ENCODE data around the gene KCNA10.

The KCNA10 gene

GRCh38 chr1:110477967-110478640, 40.9 kb downstream of the KCNA10 start:
- no peak for DNase-seq (ENCODE audit: low read depth in 2 of 2)

- DNase-seq (ENCODE audit: low read depth in 2 of 2), result no peak
Measured at GRCh38 chr1:110477445-110477957, 41.5 kb downstream of the KCNA10 start.

GRCh38 chr1:110477041-110477440, 41.9 kb downstream of the KCNA10 start:
- DNase-seq (ENCODE audit: low read depth in 2 of 2), result no peak

DNA sequence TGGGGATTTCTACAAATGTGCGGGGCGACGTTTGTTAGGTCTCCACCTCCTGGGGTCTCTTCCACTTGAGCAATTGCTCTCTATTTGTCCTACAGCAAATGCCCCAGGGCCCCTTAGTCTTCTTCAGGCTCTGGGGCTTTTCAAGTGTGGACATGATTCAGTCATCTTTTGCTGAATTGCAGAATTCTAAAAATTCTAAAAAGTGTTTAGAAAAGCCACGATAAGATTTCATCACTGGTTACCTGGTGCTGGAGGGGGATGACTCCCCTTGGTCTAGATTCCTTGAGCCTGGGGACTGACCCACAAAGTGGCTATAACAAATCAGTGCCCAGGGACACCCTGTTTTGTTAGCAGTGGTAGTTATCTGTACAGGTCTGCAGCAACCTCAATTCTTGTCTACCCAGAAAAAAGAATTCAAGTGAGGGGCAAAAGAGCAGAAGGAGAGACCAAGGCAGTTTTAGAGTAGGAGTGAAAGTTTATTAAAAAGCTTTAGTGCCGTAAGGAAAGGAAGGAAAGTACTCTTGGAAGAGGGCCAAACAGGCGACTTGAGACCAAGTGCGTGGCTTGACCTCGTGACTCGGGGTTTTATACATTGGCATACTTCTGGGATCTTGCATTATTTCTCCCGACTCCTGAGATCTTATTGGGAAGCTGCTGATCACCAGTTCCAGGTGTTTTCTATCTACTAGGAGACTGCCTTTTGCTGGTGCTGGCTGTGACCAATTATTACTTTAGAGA, 42.8 kb downstream of the KCNA10 start:
- DNase-seq (ENCODE audit: low read depth in 2 of 2), result no peak

DNA sequence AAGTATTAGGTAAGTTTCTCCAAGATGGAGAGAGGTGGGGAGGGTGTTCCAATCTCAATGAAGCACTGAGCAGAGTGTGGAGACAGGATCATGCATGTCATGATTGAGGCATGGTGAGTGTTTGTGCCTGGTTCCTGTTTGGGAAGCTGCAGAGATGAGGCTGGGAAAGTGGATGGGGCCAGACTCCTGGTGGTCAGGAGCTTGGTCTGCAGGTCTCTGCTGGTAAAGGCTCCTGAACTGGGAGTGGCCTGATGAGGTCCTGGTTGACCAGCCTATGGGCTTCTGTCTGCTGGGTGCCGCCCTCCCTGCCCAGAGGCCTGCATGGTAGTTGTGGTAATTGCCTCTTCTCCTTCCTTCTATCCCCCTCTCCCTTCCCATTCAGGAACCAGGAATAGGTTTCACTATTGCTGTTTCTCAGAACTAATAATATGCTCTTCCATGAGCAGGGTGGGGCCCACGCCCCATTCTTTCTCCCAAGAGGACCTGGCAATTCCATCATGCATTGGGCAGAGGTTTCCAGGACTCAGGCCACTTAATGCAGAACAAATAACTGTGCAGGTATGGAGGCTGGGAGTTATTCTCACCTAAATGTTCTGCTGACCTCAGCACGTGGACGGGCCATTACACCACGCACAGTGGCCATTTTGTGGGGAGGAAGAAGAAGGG, 43.5 kb downstream of the KCNA10 start:
- no peak for DNase-seq (ENCODE audit: low read depth in 2 of 2)

DNA sequence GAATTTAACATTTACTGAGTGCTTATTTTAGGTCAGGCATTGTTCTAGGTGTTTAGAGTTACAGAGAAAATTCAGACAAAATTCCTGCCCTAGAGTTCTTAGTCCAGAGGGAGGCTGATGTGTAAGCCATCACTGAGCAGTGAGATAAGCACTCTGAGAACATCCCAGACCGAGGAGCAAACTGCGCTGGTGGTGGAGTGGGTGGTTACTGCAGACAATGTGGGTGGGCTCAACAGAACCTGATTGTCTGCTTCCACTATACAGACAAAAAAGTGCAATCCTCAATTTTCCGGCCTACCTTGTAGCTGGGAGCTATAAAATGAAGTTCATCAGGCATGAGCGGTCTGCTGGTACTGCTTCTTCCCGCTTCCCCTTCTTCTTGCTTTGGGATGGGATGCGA, 44.5 kb downstream of the KCNA10 start:
- DNase-seq (ENCODE audit: low read depth in 2 of 2), result no peak

DNA sequence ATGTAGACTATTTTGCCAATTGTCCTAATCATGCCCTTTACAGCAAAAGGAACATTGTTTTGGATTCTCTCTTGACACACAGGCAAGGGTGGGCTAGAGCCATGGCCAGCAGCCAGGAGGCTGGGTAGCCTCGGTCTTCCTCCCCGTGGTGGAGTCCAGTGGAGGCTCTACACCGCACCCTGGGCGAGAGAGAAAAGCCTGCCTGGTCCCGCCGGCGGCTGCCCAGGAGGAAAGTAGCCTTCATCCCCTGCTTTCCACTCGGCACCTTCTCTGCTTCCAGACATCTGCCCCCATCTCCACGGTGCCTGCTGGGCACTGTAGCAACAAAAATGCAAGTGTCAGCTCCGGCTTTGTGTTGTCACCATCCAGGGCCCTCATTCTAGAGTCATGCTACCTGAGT, 46.4 kb downstream of the KCNA10 start:
- DNase-seq (ENCODE audit: low read depth in 2 of 2), result no peak

DNA sequence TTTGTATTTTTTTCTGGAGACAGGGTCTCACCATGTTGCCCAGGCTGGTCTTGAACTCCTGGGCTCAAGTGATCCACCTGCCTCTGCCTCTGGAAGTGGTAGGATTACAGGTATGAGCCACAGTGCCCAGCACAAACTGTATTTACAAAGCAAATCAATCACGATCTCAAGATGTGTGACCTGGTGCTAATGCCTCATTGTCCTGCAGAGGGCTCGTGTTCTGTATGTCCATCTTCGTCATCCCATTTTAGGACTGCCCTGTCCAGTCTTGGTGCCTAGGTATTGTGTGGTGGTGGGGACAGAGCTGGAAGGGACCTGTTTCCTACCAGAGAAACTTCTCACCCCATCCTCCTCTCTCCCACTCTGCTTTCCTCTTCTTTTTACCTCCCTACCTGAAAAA, 47.8 kb downstream of the KCNA10 start:
- no peak for DNase-seq (ENCODE audit: low read depth in 2 of 2)

All from stimulated activated CD8-positive, alpha-beta memory T cell treated with anti-CD3 and anti-CD28 coated beads, Interleukin-7, amount 100 ng/mL, for 4 hours (primary cell).